ENCODE measurements around the gene TARP.
"Not testable (repeated sequence)": the region's sequence is repeated elsewhere in the genome, so short reads cannot be mapped to it uniquely, and the experiment has no call there.

TARP gene

GRCh38 chr7:38274927-38275620 is 1.6 kb upstream of the TARP start:
- CTCF ChIA-PET: no interaction called here
- DNase-seq: no peak
- peaks cover 13% of the 10 kb centered on the region for H3K27me3 Mint-ChIP-seq (ENCODE audit: unreplicated experiment)
- no TSS peak for BruUV-seq (replicated peaks)
- H3K9me3 Mint-ChIP-seq (ENCODE audit: low read depth, unreplicated experiment): no peaks in the 10 kb centered on the region
- no peak overlapping the region for H3K27ac Mint-ChIP-seq (ENCODE audit: unreplicated experiment)
- H3K4me1 Mint-ChIP-seq (ENCODE audit: low read depth, unreplicated experiment): no peaks in the 10 kb centered on the region
- no peak overlapping the region for H3K4me3 Mint-ChIP-seq (ENCODE audit: low read depth, unreplicated experiment)
- TF ChIP-seq, protein P1, sequence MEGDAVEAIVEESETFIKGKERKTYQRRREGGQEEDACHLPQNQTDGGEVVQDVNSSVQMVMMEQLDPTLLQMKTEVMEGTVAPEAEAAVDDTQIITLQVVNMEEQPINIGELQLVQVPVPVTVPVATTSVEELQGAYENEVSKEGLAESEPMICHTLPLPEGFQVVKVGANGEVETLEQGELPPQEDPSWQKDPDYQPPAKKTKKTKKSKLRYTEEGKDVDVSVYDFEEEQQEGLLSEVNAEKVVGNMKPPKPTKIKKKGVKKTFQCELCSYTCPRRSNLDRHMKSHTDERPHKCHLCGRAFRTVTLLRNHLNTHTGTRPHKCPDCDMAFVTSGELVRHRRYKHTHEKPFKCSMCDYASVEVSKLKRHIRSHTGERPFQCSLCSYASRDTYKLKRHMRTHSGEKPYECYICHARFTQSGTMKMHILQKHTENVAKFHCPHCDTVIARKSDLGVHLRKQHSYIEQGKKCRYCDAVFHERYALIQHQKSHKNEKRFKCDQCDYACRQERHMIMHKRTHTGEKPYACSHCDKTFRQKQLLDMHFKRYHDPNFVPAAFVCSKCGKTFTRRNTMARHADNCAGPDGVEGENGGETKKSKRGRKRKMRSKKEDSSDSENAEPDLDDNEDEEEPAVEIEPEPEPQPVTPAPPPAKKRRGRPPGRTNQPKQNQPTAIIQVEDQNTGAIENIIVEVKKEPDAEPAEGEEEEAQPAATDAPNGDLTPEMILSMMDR (IDR thresholded peaks at IDR 0.05; ENCODE audit: unreplicated experiment): no peak
- H3K36me3 Mint-ChIP-seq (ENCODE audit: insufficient read depth, unreplicated experiment): no peaks in the 10 kb centered on the region
- intact Hi-C loops (cut with micrococcal nuclease; ENCODE audit: unreplicated experiment): no loop called here

DNA sequence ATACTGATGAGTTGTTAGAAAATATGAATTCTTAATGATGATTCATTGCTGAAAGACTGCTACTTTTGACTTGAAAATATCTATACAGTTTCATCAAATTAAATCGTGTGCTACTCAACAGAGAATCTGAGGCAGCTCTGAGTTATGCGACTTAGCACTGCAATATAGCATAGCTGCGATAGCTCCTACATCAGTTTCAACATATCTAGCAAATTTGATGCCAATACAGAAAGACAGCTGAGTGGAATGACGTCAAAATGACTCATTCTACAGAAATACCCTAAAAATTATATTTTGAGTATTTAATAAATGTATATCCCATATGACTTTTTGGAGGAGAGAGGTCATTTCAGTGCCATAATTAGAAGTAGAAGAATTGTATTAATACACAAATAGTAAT is 1.1 kb upstream of the TARP start:
- Mint-ChIP-seq H3K27me3 (ENCODE audit: unreplicated experiment) (peaks cover 13% of the 10 kb centered on the region), H3K27ac (ENCODE audit: unreplicated experiment) (no peak overlapping the region), H3K4me1 (ENCODE audit: low read depth, unreplicated experiment) (no peaks in the 10 kb centered on the region), H3K36me3 (ENCODE audit: insufficient read depth, unreplicated experiment) (no peaks in the 10 kb centered on the region), H3K4me3 (ENCODE audit: low read depth, unreplicated experiment) (no peak overlapping the region), H3K9me3 (ENCODE audit: low read depth, unreplicated experiment) (no peaks in the 10 kb centered on the region)
- DNase-seq: no peak
- no TSS peak for BruUV-seq (replicated peaks)
- intact Hi-C loops (cut with micrococcal nuclease; ENCODE audit: unreplicated experiment): no loop called here
- CTCF ChIA-PET: no interaction called here
- TF ChIP-seq, protein P1 (IDR thresholded peaks at IDR 0.05; ENCODE audit: unreplicated experiment): no peak

GRCh38 chr7:38270405-38270804 is 3.0 kb downstream of the TARP start:
- BruUV-seq (replicated peaks); H3K36me3 Mint-ChIP-seq (ENCODE audit: insufficient read depth, unreplicated experiment); H3K4me3 Mint-ChIP-seq (ENCODE audit: low read depth, unreplicated experiment); H3K27me3 Mint-ChIP-seq (ENCODE audit: unreplicated experiment); CTCF ChIA-PET; H3K27ac Mint-ChIP-seq (ENCODE audit: unreplicated experiment); H3K4me1 Mint-ChIP-seq (ENCODE audit: low read depth, unreplicated experiment); DNase-seq; intact Hi-C loops (cut with micrococcal nuclease; ENCODE audit: unreplicated experiment); H3K9me3 Mint-ChIP-seq (ENCODE audit: low read depth, unreplicated experiment): not testable (repeated sequence)

- intact Hi-C loops (cut with micrococcal nuclease; ENCODE audit: unreplicated experiment); BruUV-seq (replicated peaks); H3K4me3 Mint-ChIP-seq (ENCODE audit: low read depth, unreplicated experiment); H3K9me3 Mint-ChIP-seq (ENCODE audit: low read depth, unreplicated experiment); H3K27me3 Mint-ChIP-seq (ENCODE audit: unreplicated experiment); H3K4me1 Mint-ChIP-seq (ENCODE audit: low read depth, unreplicated experiment); DNase-seq; CTCF ChIA-PET; H3K36me3 Mint-ChIP-seq (ENCODE audit: insufficient read depth, unreplicated experiment); H3K27ac Mint-ChIP-seq (ENCODE audit: unreplicated experiment): not testable (repeated sequence)
These were observed 3.6 kb downstream of the TARP start for GRCh38 chr7:38269704-38270346.

DNA sequence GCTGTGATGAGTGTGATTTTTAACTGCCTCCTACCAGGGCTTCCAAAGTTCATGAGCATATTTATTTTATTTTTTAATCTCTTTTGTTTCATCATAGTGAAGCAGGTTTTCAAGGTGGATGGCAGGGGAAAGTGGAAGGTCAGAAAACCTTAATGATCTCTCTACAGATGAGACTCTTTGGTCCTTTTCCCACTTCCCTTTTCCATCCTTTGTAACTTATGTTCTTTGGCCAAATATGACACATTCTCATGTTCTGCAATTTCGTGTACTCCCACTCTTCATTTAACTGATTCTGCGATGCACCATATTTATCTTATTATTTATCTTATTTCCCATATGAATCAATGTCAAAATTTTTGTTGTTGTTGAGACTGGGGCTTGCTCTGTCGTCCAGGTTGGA is 7.5 kb downstream of the TARP start:
- H3K9me3 Mint-ChIP-seq (ENCODE audit: low read depth, unreplicated experiment); H3K36me3 Mint-ChIP-seq (ENCODE audit: insufficient read depth, unreplicated experiment); H3K27me3 Mint-ChIP-seq (ENCODE audit: unreplicated experiment); H3K4me3 Mint-ChIP-seq (ENCODE audit: low read depth, unreplicated experiment); DNase-seq; BruUV-seq (replicated peaks); intact Hi-C loops (cut with micrococcal nuclease; ENCODE audit: unreplicated experiment); H3K27ac Mint-ChIP-seq (ENCODE audit: unreplicated experiment); CTCF ChIA-PET; H3K4me1 Mint-ChIP-seq (ENCODE audit: low read depth, unreplicated experiment): not testable (repeated sequence)

DNA sequence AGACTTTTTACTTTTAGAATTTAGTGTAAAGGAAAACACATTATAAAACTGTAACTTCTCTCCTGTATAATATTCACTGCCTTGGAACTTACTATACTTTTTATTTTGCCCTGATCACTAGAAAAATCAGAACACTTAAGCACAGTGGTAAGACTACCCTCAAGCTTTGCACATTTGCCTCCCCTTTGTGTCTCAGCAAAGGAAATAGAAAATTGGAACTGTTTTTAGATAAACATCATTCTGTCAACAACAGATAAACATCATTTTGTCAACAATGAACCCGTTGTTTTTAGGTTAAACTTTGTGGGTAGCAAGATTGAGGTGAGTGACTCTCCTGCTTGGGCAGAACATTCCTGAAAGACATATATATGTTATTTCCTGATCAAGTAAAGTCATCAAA is 8.8 kb downstream of the TARP start:
- H3K36me3 Mint-ChIP-seq (ENCODE audit: insufficient read depth, unreplicated experiment); H3K4me3 Mint-ChIP-seq (ENCODE audit: low read depth, unreplicated experiment); H3K27me3 Mint-ChIP-seq (ENCODE audit: unreplicated experiment); CTCF ChIA-PET; DNase-seq; H3K4me1 Mint-ChIP-seq (ENCODE audit: low read depth, unreplicated experiment); BruUV-seq (replicated peaks); H3K9me3 Mint-ChIP-seq (ENCODE audit: low read depth, unreplicated experiment); H3K27ac Mint-ChIP-seq (ENCODE audit: unreplicated experiment); intact Hi-C loops (cut with micrococcal nuclease; ENCODE audit: unreplicated experiment): not testable (repeated sequence)

GRCh38 chr7:38263274-38263673 is 10.2 kb downstream of the TARP start:
- DNase-seq; CTCF ChIA-PET; BruUV-seq (replicated peaks); intact Hi-C loops (cut with micrococcal nuclease; ENCODE audit: unreplicated experiment); H3K9me3 Mint-ChIP-seq (ENCODE audit: low read depth, unreplicated experiment); H3K4me1 Mint-ChIP-seq (ENCODE audit: low read depth, unreplicated experiment); H3K27ac Mint-ChIP-seq (ENCODE audit: unreplicated experiment); H3K36me3 Mint-ChIP-seq (ENCODE audit: insufficient read depth, unreplicated experiment); H3K27me3 Mint-ChIP-seq (ENCODE audit: unreplicated experiment); H3K4me3 Mint-ChIP-seq (ENCODE audit: low read depth, unreplicated experiment): not testable (repeated sequence)

Data from Calu3 (cell line).